Naive thymus-derived CD8-positive, alpha-beta T cell (primary cell): ENCODE data around the gene TCP11X1. TPM values are rescaled to one million over a fixed set of nuclear protein-coding genes. Genes with fewer than 3 reads are reported as not detected.
"Not testable (repeated sequence)": the region's sequence is repeated elsewhere in the genome, so short reads cannot be mapped to it uniquely, and the experiment has no call there.

ENCODE experiments used
- ATAC-seq, 2 donors: fragments of 150-1000 bp; cut with Tn5 transposase in 1 of 2; sonication (Bioruptor Pico), chemical (Tn5 transposase) in 1 of 2; 1 replicate in 1 of 2; 2 replicates in 1 of 2; pipeline ENCODE4 v1.10.0; 2021; ENCODE audit warnings: mild to moderate bottlenecking in 2 of 2, moderate library complexity in 2 of 2
- POLR2A ChIA-PET: fragments of 350-600 bp; sonication (Branson Sonifier 250); formaldehyde crosslinking; loops from one replicate; lab custom pipeline; 2021; ENCODE audit warnings: antibody characterized with exemption; lab: Charles Lee
- DNase-seq, 10 donors: peaks; one replicate each; pipeline versions ENCODE4 v3.0.0 to v3.0.0-alpha.2; 2020 to 2022
- H3K27ac Mint-ChIP-seq, 10 donors: one replicate each; pipeline ENCODE4 v1.8.0; 2020 to 2022; ENCODE audit warnings: mild to moderate bottlenecking in 10 of 10, mixed read lengths in 10 of 10, moderate library complexity in 4 of 10, inconsistent platforms in 1 of 10
- H3K27me3 Mint-ChIP-seq, 5 donors: one replicate each; pipeline ENCODE4 v1.8.0; 2021 to 2022; ENCODE audit warnings: mixed read lengths in 5 of 5
- H3K36me3 Mint-ChIP-seq, 3 donors: one replicate each; pipeline ENCODE4 v1.8.0; 2020 to 2022; ENCODE audit warnings: mixed read lengths in 3 of 3, mild to moderate bottlenecking in 2 of 3, inconsistent platforms in 1 of 3
- H3K4me1 Mint-ChIP-seq, 4 donors: one replicate each; pipeline ENCODE4 v1.8.0; 2021 to 2022; ENCODE audit warnings: mixed read lengths in 4 of 4
- H3K4me3 Mint-ChIP-seq, 10 donors: one replicate each; pipeline ENCODE4 v1.8.0; 2020 to 2022; ENCODE audit warnings: mild to moderate bottlenecking in 10 of 10, mixed read lengths in 10 of 10, moderate library complexity in 6 of 10, inconsistent platforms in 1 of 10
- H3K9me3 Mint-ChIP-seq, 9 donors: one replicate each; pipeline ENCODE4 v1.8.0; 2020 to 2022; ENCODE audit warnings: mixed read lengths in 9 of 9, mild to moderate bottlenecking in 3 of 9, inconsistent platforms in 1 of 9, moderate library complexity in 1 of 9
- polyA plus RNA-seq, 3 donors: library from polyadenylated mRNA; unstranded; fragments of 300-500 nt; fragmentation: Illumina TruSeq; gene quantifications; one replicate each; pipeline ENCODE4 v1.2.3, GENCODE V29; 2021
- total RNA-seq, 8 experiments: library from RNA in 2 of 8; stranded (reverse) in 2 of 8; gene quantifications; one replicate each; pipeline ENCODE4 v1.2.3 and lab custom pipeline; 2021 to 2026

TCP11X1 gene
- not detected for total RNA-seq
- polyA plus RNA-seq = not detected
- total RNA-seq (lab: John Stamatoyannopoulos, UW) = 0 reads per million in 6 experiments

GRCh38 chrX:102214986-102215385 lies at the start of gene TCP11X1:
TSS of gene TCP11X1 (plus strand) at chrX:102215301.
- H3K27me3 Mint-ChIP-seq, ATAC-seq, H3K4me1 Mint-ChIP-seq, H3K9me3 Mint-ChIP-seq, POLR2A ChIA-PET, H3K4me3 Mint-ChIP-seq, DNase-seq, H3K36me3 Mint-ChIP-seq, H3K27ac Mint-ChIP-seq: not testable (repeated sequence)

GRCh38 chrX:102185967-102186720 lies 29.0 kb upstream of the TCP11X1 start:
- H3K4me3 Mint-ChIP-seq = no peak overlapping the region
- H3K27ac Mint-ChIP-seq = no peak overlapping the region
- peaks cover 0 to 40% (median 6%) of the 10 kb centered on the region in 9 donors for H3K9me3 Mint-ChIP-seq
- DNase-seq (no peak), ATAC-seq (no peak)
- no peaks in the 10 kb centered on the region for H3K4me1 Mint-ChIP-seq
- POLR2A ChIA-PET = no interaction called here
- H3K27me3 Mint-ChIP-seq = peaks cover 0 to 7% (median 0%) of the 10 kb centered on the region in 5 donors
- peaks cover 0 to 22% (median 0%) of the 10 kb centered on the region in 3 donors for H3K36me3 Mint-ChIP-seq

GRCh38 chrX:102207940-102208339 lies 7.2 kb upstream of the TCP11X1 start:
- H3K27ac Mint-ChIP-seq, POLR2A ChIA-PET: not testable (repeated sequence)

GRCh38 chrX:102216497-102216896 lies 1.4 kb downstream of the TCP11X1 start:
- DNase-seq, H3K4me3 Mint-ChIP-seq, H3K36me3 Mint-ChIP-seq, H3K9me3 Mint-ChIP-seq, ATAC-seq, H3K27ac Mint-ChIP-seq, POLR2A ChIA-PET, H3K4me1 Mint-ChIP-seq, H3K27me3 Mint-ChIP-seq: not testable (repeated sequence)

More at GRCh38 chrX:102207940-102208339, 7.2 kb upstream of the TCP11X1 start:
- not testable (repeated sequence) for H3K9me3 Mint-ChIP-seq, H3K4me1 Mint-ChIP-seq, DNase-seq, H3K36me3 Mint-ChIP-seq, ATAC-seq, H3K4me3 Mint-ChIP-seq, H3K27me3 Mint-ChIP-seq

- H3K9me3 Mint-ChIP-seq, ATAC-seq, H3K4me1 Mint-ChIP-seq, H3K4me3 Mint-ChIP-seq, DNase-seq, POLR2A ChIA-PET, H3K27ac Mint-ChIP-seq, H3K27me3 Mint-ChIP-seq, H3K36me3 Mint-ChIP-seq: not testable (repeated sequence)
These were observed 20.6 kb downstream of the TCP11X1 start for GRCh38 chrX:102235678-102236077.

GRCh38 chrX:102240265-102240664 lies 25.2 kb downstream of the TCP11X1 start:
- H3K4me1 Mint-ChIP-seq, H3K4me3 Mint-ChIP-seq, DNase-seq, H3K9me3 Mint-ChIP-seq, H3K36me3 Mint-ChIP-seq, POLR2A ChIA-PET, H3K27me3 Mint-ChIP-seq, ATAC-seq, H3K27ac Mint-ChIP-seq: not testable (repeated sequence)

GRCh38 chrX:102246893-102247292 lies 31.8 kb downstream of the TCP11X1 start, which contains the start of gene NXF2:
TSS of gene NXF2 (plus strand) at chrX:102247167. CDS start at chrX:102307079, 59,912 bp downstream.
- ATAC-seq, H3K4me3 Mint-ChIP-seq, H3K27ac Mint-ChIP-seq, H3K9me3 Mint-ChIP-seq, POLR2A ChIA-PET, DNase-seq, H3K4me1 Mint-ChIP-seq, H3K27me3 Mint-ChIP-seq, H3K36me3 Mint-ChIP-seq: not testable (repeated sequence)

GRCh38 chrX:102272231-102272630 lies 57.1 kb downstream of the TCP11X1 start:
- H3K27me3 Mint-ChIP-seq, ATAC-seq, DNase-seq, POLR2A ChIA-PET, H3K4me1 Mint-ChIP-seq, H3K36me3 Mint-ChIP-seq, H3K4me3 Mint-ChIP-seq, H3K27ac Mint-ChIP-seq, H3K9me3 Mint-ChIP-seq: not testable (repeated sequence)

Other genes starting within 250 kb of the TCP11X1 start
- gene TCEAL2, start 89.6 kb upstream of the TCP11X1 start, total RNA-seq = 1 to 10 TPM; 1.6 TPM
- gene TCEAL2, start 89.6 kb upstream of the TCP11X1 start, polyA plus RNA-seq = 1 to 10 TPM in 2 of 3 donors, under 1 TPM in 1; 0.95 to 1.8 (median 1.4) TPM
- not detected for gene TCEAL6, start 72.8 kb upstream of the TCP11X1 start, total RNA-seq
- not detected for gene TCEAL6, start 72.8 kb upstream of the TCP11X1 start, polyA plus RNA-seq
- gene BEX5, start 59.3 kb upstream of the TCP11X1 start, total RNA-seq = 1 to 10 TPM; 4.9 to 9.2 TPM
- gene BEX5, start 59.3 kb upstream of the TCP11X1 start, polyA plus RNA-seq = 10 to 100 TPM in 1 of 3 donors, 1 to 10 TPM in 2; 9.6 to 11.1 (median 9.9) TPM
- gene NXF2, start 31.9 kb downstream of the TCP11X1 start, total RNA-seq = not detected
- gene NXF2, start 31.9 kb downstream of the TCP11X1 start, polyA plus RNA-seq = not detected
- not detected for gene NXF2B, start 224.7 kb downstream of the TCP11X1 start, total RNA-seq
- gene NXF2B, start 224.7 kb downstream of the TCP11X1 start, polyA plus RNA-seq = not detected